CD14-positive monocyte (primary cell): ENCODE results near the gene CCNL2. TPM values are rescaled to one million over a fixed set of nuclear protein-coding genes. Genes with fewer than 3 reads are reported as not detected.

Source experiments
- DNase-seq, 3 donors: peaks; one replicate each; pipeline ENCODE4 v3.0.0-alpha.2; 2011 to 2022
- H2AFZ ChIP-seq: 2 replicates; pipeline ENCODE4 v1.6.0; 2012; ENCODE audit warnings: mild to moderate bottlenecking, low read depth, low read length, inconsistent platforms; ENCODE audit not compliant: insufficient read depth, poor library complexity, severe bottlenecking
- H3K27ac ChIP-seq, 2 donors: 1 replicate in 1 of 2; 2 replicates in 1 of 2; pipeline ENCODE4 v1.5.1; 2012 to 2013; ENCODE audit warnings: low read length in 2 of 2, control low read depth in 1 of 2, inconsistent platforms in 1 of 2, low read depth in 1 of 2, mild to moderate bottlenecking in 1 of 2
- H3K27me3 ChIP-seq, 2 donors: one replicate each; pipeline versions ENCODE4 v1.6.0 to v1.6.1; 2011 to 2013; ENCODE audit warnings: low read length in 2 of 2; ENCODE audit not compliant: control insufficient read depth in 2 of 2, insufficient read depth in 2 of 2
- H3K36me3 ChIP-seq, 2 donors: replicated peaks in 1 of 2; 1 replicate in 1 of 2; 2 replicates in 1 of 2; pipeline versions ENCODE4 v1.5.1 to v1.6.1; 2012 to 2013; ENCODE audit warnings: low read length in 2 of 2, control low read depth in 1 of 2, inconsistent platforms in 1 of 2, mild to moderate bottlenecking in 1 of 2; ENCODE audit not compliant: insufficient read depth in 2 of 2, control insufficient read depth in 1 of 2
- H3K4me1 ChIP-seq, 2 donors: 1 replicate in 1 of 2; 2 replicates in 1 of 2; pipeline versions ENCODE4 v1.5.1 to v1.6.1; 2012 to 2013; ENCODE audit warnings: low read length in 2 of 2, control low read depth in 1 of 2, inconsistent platforms in 1 of 2, mild to moderate bottlenecking in 1 of 2, moderate library complexity in 1 of 2; ENCODE audit not compliant: insufficient read depth in 2 of 2, control insufficient read depth in 1 of 2
- H3K4me2 ChIP-seq: replicated peaks from 2 replicates; pipeline ENCODE3; 2012; ENCODE audit warnings: low read length, moderate library complexity, mild to moderate bottlenecking; ENCODE audit not compliant: poor library complexity, severe bottlenecking; ENCODE audit errors: extremely low read depth
- H3K4me3 ChIP-seq, 3 experiments: fragments of 200-600 bp in 1 of 3; sonication (generic) in 1 of 3; replicated peaks in 1 of 3; 1 replicate in 2 of 3; 2 replicates in 1 of 3; pipeline ENCODE4 v1.5.1; 2011 to 2013; ENCODE audit warnings: low read length in 3 of 3, mild to moderate bottlenecking in 3 of 3, control low read depth in 2 of 3, low read depth in 2 of 3, inconsistent platforms in 1 of 3, moderate library complexity in 1 of 3
- H3K79me2 ChIP-seq: 2 replicates; pipeline ENCODE4 v1.6.0; 2012; ENCODE audit warnings: mild to moderate bottlenecking, control low read depth, inconsistent platforms, low read length, moderate library complexity; ENCODE audit not compliant: insufficient read depth
- H3K9ac ChIP-seq: 2 replicates; pipeline ENCODE4 v1.6.0; 2017; ENCODE audit warnings: low read length, mild to moderate bottlenecking; ENCODE audit not compliant: insufficient read depth, poor library complexity, severe bottlenecking
- H3K9me3 ChIP-seq, 2 donors: replicated peaks in 1 of 2; 1 replicate in 1 of 2; 2 replicates in 1 of 2; pipeline versions ENCODE4 v1.5.1 to v1.6.1; 2012 to 2013; ENCODE audit warnings: low read length in 2 of 2, control low read depth in 1 of 2; ENCODE audit not compliant: control insufficient read depth in 1 of 2, insufficient read depth in 1 of 2
- H4K20me1 ChIP-seq: 2 replicates; pipeline ENCODE4 v1.6.0; 2012; ENCODE audit warnings: mild to moderate bottlenecking, low read length, control low read depth, moderate library complexity; ENCODE audit not compliant: insufficient read depth
- H3K27ac Mint-ChIP-seq, 7 donors: one replicate each; pipeline ENCODE4 v1.8.0; 2020; ENCODE audit warnings: mild to moderate bottlenecking in 7 of 7, mixed read lengths in 7 of 7, moderate library complexity in 6 of 7, inconsistent platforms in 2 of 7
- H3K27me3 Mint-ChIP-seq, 3 donors: one replicate each; pipeline ENCODE4 v1.8.0; 2021 to 2022; ENCODE audit warnings: low read depth in 3 of 3, mild to moderate bottlenecking in 3 of 3, mixed read lengths in 3 of 3, moderate library complexity in 3 of 3, inconsistent platforms in 1 of 3
- H3K36me3 Mint-ChIP-seq, 2 donors: one replicate each; pipeline ENCODE4 v1.8.0; 2020; ENCODE audit warnings: mixed read lengths in 2 of 2, inconsistent platforms in 1 of 2, mild to moderate bottlenecking in 1 of 2
- H3K4me1 Mint-ChIP-seq: one replicate; pipeline ENCODE4 v1.8.0; 2020; ENCODE audit warnings: mild to moderate bottlenecking, mixed read lengths
- H3K4me3 Mint-ChIP-seq, 2 donors: one replicate each; pipeline ENCODE4 v1.8.0; 2020; ENCODE audit warnings: mild to moderate bottlenecking in 2 of 2, mixed read lengths in 2 of 2, moderate library complexity in 1 of 2
- H3K9me3 Mint-ChIP-seq, 7 donors: one replicate each; pipeline ENCODE4 v1.8.0; 2020 to 2022; ENCODE audit warnings: mixed read lengths in 7 of 7, mild to moderate bottlenecking in 6 of 7, moderate library complexity in 6 of 7, inconsistent platforms in 2 of 7
- WGBS: methylation state at CpG from one replicate; pipeline ENCODE4 v1.1.5; 2013; ENCODE audit warnings: missing lambda C conversion rate; ENCODE audit not compliant: insufficient coverage; 5-methylcytosine and 5-hydroxymethylcytosine counted together
- intact Hi-C, 2 donors: fragments of 100-400 bp; cut with micrococcal nuclease; formaldehyde crosslinking; loops; one replicate each; pipeline versions ENCODE4 v1.15.0 to v1.15.1; 2023
- polyA plus RNA-seq, 3 donors: library from polyadenylated mRNA; depleted of rRNA in 1 of 3; unstranded in 2 of 3; stranded (reverse) in 1 of 3; fragments of 300-500 nt in 2 of 3; fragments of >200 nt in 1 of 3; fragmentation: Illumina TruSeq in 2 of 3; gene quantifications; 1 replicate in 2 of 3; 2 replicates in 1 of 3; pipeline ENCODE4 v1.2.3, GENCODE V29; 2012 to 2021
- TF ChIP-seq, protein P1 (sequence below): fragments of 200-600 bp; IDR thresholded peaks from one replicate; pipeline ENCODE4 v1.8.0; 2022; ENCODE audit warnings: antibody characterized with exemption, mild to moderate bottlenecking

Gene CCNL2
- polyA plus RNA-seq, 3 donors: 8.6 to 178 (median 10.4) TPM

DNA sequence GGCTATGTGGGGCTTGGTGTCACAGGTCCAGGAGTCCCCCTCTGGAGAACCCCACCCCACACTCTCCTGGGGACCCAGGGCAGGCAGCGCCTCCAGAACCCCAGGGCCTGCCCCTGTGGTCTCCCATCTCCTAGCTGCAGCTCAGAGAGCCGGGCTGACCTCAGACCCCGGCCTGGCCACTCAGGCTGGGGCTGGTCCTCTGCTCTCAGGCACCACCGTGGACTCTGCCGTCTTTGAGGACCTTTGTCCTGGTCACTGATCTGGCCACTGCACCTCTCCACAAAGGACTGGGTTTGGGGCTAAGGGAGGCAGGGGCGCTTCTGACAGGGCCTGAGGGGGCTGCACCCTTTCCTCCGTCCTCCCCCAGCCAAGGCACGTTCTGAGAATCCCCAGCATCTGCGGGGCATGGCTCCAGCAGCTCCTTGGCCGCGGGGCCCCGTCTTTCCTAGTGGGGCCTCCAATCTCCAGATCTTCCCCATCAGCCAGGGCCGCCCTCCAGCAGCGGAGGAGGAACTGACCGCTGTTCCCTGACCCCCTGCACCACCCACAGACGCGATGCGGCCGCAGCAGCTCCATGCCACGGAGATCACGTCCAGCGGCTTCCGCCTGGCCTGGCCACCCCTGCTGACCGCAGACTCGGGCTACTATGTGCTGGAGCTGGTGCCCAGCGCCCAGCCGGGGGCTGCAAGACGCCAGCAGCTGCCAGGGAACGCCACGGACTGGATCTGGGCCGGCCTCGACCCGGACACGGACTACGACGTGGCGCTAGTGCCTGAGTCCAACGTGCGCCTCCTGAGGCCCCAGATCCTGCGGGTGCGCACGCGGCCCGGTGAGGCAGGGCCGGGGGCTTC lies 39.6 kb upstream of the CCNL2 start:
- Mint-ChIP-seq H3K9me3 (peaks cover 0 to 8% (median 0%) of the 10 kb centered on the region in 7 donors), H3K27me3 (peaks cover 20 to 58% (median 31%) of the 10 kb centered on the region in 3 donors), H3K27ac (peak overlapping the region in 1 of 7 donors; percentile 14), H3K4me3 (peak overlapping the region in 1 of 2 donors; percentile 39), H3K4me1 (peaks cover 12% of the 10 kb centered on the region), H3K36me3 (peaks cover 1 to 2% of the 10 kb centered on the region in 2 donors)
- H3K9ac ChIP-seq: no peak overlapping the region
- no peak overlapping the region for H3K27ac ChIP-seq
- no peaks in the 10 kb centered on the region for H4K20me1 ChIP-seq
- no peak for DNase-seq
- no peaks in the 10 kb centered on the region for H3K9me3 ChIP-seq
- no peak overlapping the region for H2AFZ ChIP-seq
- intact Hi-C loops: no loop called here
- WGBS: 92% methylated on average over 44 of the region's 45 CpGs
- H3K4me2 ChIP-seq: no peak overlapping the region
- TF ChIP-seq, protein P1, sequence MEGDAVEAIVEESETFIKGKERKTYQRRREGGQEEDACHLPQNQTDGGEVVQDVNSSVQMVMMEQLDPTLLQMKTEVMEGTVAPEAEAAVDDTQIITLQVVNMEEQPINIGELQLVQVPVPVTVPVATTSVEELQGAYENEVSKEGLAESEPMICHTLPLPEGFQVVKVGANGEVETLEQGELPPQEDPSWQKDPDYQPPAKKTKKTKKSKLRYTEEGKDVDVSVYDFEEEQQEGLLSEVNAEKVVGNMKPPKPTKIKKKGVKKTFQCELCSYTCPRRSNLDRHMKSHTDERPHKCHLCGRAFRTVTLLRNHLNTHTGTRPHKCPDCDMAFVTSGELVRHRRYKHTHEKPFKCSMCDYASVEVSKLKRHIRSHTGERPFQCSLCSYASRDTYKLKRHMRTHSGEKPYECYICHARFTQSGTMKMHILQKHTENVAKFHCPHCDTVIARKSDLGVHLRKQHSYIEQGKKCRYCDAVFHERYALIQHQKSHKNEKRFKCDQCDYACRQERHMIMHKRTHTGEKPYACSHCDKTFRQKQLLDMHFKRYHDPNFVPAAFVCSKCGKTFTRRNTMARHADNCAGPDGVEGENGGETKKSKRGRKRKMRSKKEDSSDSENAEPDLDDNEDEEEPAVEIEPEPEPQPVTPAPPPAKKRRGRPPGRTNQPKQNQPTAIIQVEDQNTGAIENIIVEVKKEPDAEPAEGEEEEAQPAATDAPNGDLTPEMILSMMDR: no peak
- no peak overlapping the region for H3K4me3 ChIP-seq
- no peaks in the 10 kb centered on the region for H3K79me2 ChIP-seq
- peaks cover 8 to 18% of the 10 kb centered on the region in 2 donors for H3K4me1 ChIP-seq
- peaks cover 19 to 35% of the 10 kb centered on the region in 2 donors for H3K27me3 ChIP-seq
- H3K36me3 ChIP-seq: no peaks in the 10 kb centered on the region

DNA sequence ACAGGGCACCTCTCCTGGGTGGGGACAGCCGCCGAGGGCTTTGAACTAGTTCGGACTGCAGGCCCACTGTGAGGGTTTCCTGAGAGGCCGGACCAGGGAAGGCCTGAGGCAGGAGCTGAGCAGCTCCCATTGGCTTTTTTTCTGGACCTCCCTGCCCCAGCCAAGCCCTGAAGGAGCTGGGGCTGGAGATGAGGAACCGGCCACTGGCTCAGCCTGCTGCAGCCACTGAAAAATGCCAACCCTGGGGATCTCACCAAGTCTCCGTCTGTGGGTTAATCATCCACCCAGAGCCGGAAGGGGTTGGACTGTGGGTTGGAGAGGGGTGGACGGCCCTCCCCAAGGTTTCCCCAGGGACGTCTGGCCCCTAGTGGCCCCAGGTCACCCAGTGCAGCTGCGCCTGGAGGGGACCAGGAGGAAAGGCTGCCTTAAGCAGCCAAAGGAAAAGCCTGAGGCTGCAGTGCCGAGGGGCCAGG lies 38.8 kb upstream of the CCNL2 start:
- Histone ChIP-seq H4K20me1 (no peaks in the 10 kb centered on the region), H3K36me3 (no peaks in the 10 kb centered on the region), H3K9ac (no peak overlapping the region), H3K79me2 (no peaks in the 10 kb centered on the region), H3K27ac (no peak overlapping the region), H3K4me1 (peaks cover 8 to 18% of the 10 kb centered on the region in 2 donors), H3K27me3 (peaks cover 19 to 43% of the 10 kb centered on the region in 2 donors), H3K9me3 (peaks cover 0 to 6% of the 10 kb centered on the region in 2 donors), H3K4me3 (no peak overlapping the region), H3K4me2 (no peak overlapping the region), H2AFZ (no peak overlapping the region)
- H3K36me3 Mint-ChIP-seq: peaks cover 1 to 2% of the 10 kb centered on the region in 2 donors
- peaks cover 12% of the 10 kb centered on the region for H3K4me1 Mint-ChIP-seq
- H3K27me3 Mint-ChIP-seq: peaks cover 27 to 65% (median 36%) of the 10 kb centered on the region in 3 donors
- H3K27ac Mint-ChIP-seq: no peak overlapping the region
- 54% methylated on average over 11 of the region's 11 CpGs for WGBS
- H3K4me3 Mint-ChIP-seq: no peak overlapping the region
- TF ChIP-seq, protein P1: no peak
- intact Hi-C loops: no loop called here
- DNase-seq: no peak
- peaks cover 0 to 8% (median 0%) of the 10 kb centered on the region in 7 donors for H3K9me3 Mint-ChIP-seq
